Uterus (tissue), 4 donors: ENCODE data around the gene ZNF235. TPM values are rescaled to one million over a fixed set of nuclear protein-coding genes. Genes with fewer than 3 reads are reported as not detected.

Experiments used
- DNase-seq, 2 donors: peaks; one replicate each; pipeline ENCODE4 v3.0.0-alpha.2; 2019 to 2020
- H3K27ac ChIP-seq, 2 donors: fragments of 200-600 bp; sonication (generic); 1 replicate in 1 of 2; 2 replicates in 1 of 2; pipeline ENCODE4 v1.5.1; 2016 to 2018
- H3K27me3 ChIP-seq, 2 donors: fragments of 200-600 bp; sonication (generic); one replicate each; pipeline ENCODE4 v1.5.1; 2018 to 2019; ENCODE audit warnings: control low read depth in 1 of 2
- H3K36me3 ChIP-seq, 2 donors: fragments of 200-600 bp; sonication (generic); one replicate each; pipeline ENCODE4 v1.5.1; 2019; ENCODE audit warnings: control low read depth in 1 of 2
- H3K4me1 ChIP-seq, 2 donors: fragments of 200-600 bp; sonication (generic); one replicate each; pipeline ENCODE4 v1.5.1; 2018 to 2019; ENCODE audit warnings: control low read depth in 1 of 2
- H3K4me3 ChIP-seq, 2 donors: fragments of 200-600 bp; sonication (generic); 1 replicate in 1 of 2; 2 replicates in 1 of 2; pipeline ENCODE4 v1.5.1; 2018 to 2019; ENCODE audit warnings: mild to moderate bottlenecking in 1 of 2
- H3K9me3 ChIP-seq, 2 donors: fragments of 200-600 bp; sonication (generic); one replicate each; pipeline ENCODE4 v1.5.1; 2019; ENCODE audit warnings: control low read depth in 1 of 2
- CTCF ChIP-seq, 4 experiments: fragments of 200-600 bp in 2 of 4; fragments of 450-650 bp in 2 of 4; sonication (generic) in 2 of 4; IDR thresholded peaks; one replicate each; pipeline ENCODE4 v1.5.1; 2016 to 2019; ENCODE audit warnings: antibody characterized with exemption in 4 of 4, mild to moderate bottlenecking in 2 of 4, moderate library complexity in 1 of 4
- POLR2A ChIP-seq, 2 donors: fragments of 450-650 bp; IDR thresholded peaks; one replicate each; pipeline ENCODE4 v1.6.1; 2016; ENCODE audit warnings: antibody characterized with exemption in 2 of 2, mild to moderate bottlenecking in 1 of 2, moderate library complexity in 1 of 2
- intact Hi-C: fragments of 100-400 bp; cut with DNase I; formaldehyde crosslinking; loops from one replicate; pipeline ENCODE4 v1.15.1; 2023; ENCODE audit warnings: low total_unique reads
- total RNA-seq, 4 donors: library from RNA; depleted of rRNA in 3 of 4; stranded (reverse); fragments of >200 nt in 3 of 4; gene quantifications; one replicate each; pipeline versions ENCODE4 v1.1.0 to v1.2.4, GENCODE V29; 2014 to 2023
- donor health status: DM: yes; HTN: yes; CAD: no.

The ZNF235 gene
- total RNA-seq, 4 donors from 2014 or later: 4.1 to 17.4 (median 9.0) TPM

- Histone ChIP-seq H3K9me3 (no peaks in the 10 kb centered on the region), H3K27ac (no peak overlapping the region), H3K27me3 (no peaks in the 10 kb centered on the region), H3K36me3 (no peaks in the 10 kb centered on the region), H3K4me1 (no peaks in the 10 kb centered on the region), H3K4me3 (no peak overlapping the region)
- intact Hi-C loops: no loop called here
- no peak for DNase-seq
- no peak for TF ChIP-seq CTCF (IDR thresholded peaks at IDR 0.05)
- no peak for TF ChIP-seq POLR2A (IDR thresholded peaks at IDR 0.05)
Observed at GRCh38 chr19:44305457-44305856, 632 bp upstream of the ZNF235 start.

GRCh38 chr19:44303976-44304568 is 753 bp downstream of the ZNF235 start:
- Histone ChIP-seq H3K4me1 (no peaks in the 10 kb centered on the region), H3K4me3 (peak overlapping the region; percentile 58 to 66), H3K27me3 (no peaks in the 10 kb centered on the region), H3K36me3 (no peaks in the 10 kb centered on the region), H3K9me3 (no peaks in the 10 kb centered on the region), H3K27ac (peak overlapping the region; percentile 75 to 78)
- intact Hi-C loops: no loop called here
- no peak for DNase-seq
- TF ChIP-seq POLR2A (IDR thresholded peaks at IDR 0.05) (no peak), CTCF (IDR thresholded peaks at IDR 0.05) (no peak)

- Histone ChIP-seq H3K27me3 (no peaks in the 10 kb centered on the region), H3K27ac (no peak overlapping the region), H3K4me1 (no peaks in the 10 kb centered on the region), H3K36me3 (no peaks in the 10 kb centered on the region), H3K9me3 (no peaks in the 10 kb centered on the region), H3K4me3 (no peak overlapping the region)
- TF ChIP-seq CTCF (IDR thresholded peaks at IDR 0.05): no peak
- intact Hi-C loops: no loop called here
- DNase-seq: no peak
Observed at GRCh38 chr19:44303320-44303719, 1.5 kb downstream of the ZNF235 start.

GRCh38 chr19:44284968-44285367 is 19.9 kb downstream of the ZNF235 start:
- no peak for DNase-seq
- TF ChIP-seq CTCF (IDR thresholded peaks at IDR 0.05) (no peak), POLR2A (IDR thresholded peaks at IDR 0.05) (no peak)
- Histone ChIP-seq H3K4me3 (no peak overlapping the region), H3K4me1 (no peaks in the 10 kb centered on the region), H3K27ac (no peak overlapping the region), H3K9me3 (peaks cover 0 to 75% of the 10 kb centered on the region in 2 donors), H3K36me3 (no peaks in the 10 kb centered on the region), H3K27me3 (no peaks in the 10 kb centered on the region)
- intact Hi-C loops: no loop called here

- H3K4me3 ChIP-seq: no peak overlapping the region
- DNase-seq: no peak
- intact Hi-C loops: no loop called here
- H3K9me3 ChIP-seq: peaks cover 0 to 55% of the 10 kb centered on the region in 2 donors
- no peaks in the 10 kb centered on the region for H3K36me3 ChIP-seq
- TF ChIP-seq CTCF (IDR thresholded peaks at IDR 0.05) (no peak), POLR2A (IDR thresholded peaks at IDR 0.05) (no peak)
- H3K4me1 ChIP-seq: no peaks in the 10 kb centered on the region
- no peak overlapping the region for H3K27ac ChIP-seq
- H3K27me3 ChIP-seq: no peaks in the 10 kb centered on the region
Observed at GRCh38 chr19:44282846-44283245, 22.0 kb downstream of the ZNF235 start.
